ENCODE results near the gene DDX1. TPM values are rescaled to one million over a fixed set of nuclear protein-coding genes. Genes with fewer than 3 reads are reported as not detected.

The DDX1 gene
- total and polyA plus RNA-seq, 2 experiments from 2014 or later, result 99.9 to 102 TPM

DNA sequence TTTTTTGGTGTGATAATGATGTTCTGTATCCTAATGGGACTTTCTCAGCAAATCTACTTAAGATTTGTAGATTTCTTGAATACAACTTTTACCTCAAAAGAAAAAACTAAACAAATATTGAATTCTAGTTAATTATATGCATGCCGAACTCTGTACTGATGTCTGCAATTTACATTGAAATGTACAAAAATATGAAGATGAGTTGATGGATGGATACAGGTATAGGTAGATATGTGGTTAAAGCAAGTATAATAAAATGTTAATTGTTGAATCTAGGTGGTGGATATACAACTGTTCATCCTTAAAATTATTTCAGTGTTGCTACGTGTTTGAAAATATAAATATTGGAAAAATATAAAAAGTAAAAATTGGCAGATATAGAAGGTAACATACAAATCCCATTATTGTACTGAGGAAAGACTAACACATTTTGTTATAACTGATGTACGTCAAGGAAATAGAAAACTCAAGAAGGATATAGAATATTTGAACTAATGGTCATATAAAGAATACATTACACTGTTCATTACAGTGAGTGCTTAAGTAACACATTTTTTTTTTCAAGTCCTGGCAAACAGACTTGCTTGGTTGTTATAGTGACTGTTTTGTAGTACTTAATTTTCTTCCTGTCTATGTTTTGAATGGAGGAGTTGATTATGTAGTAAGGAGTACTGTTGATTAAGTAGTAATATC, 33.8 kb downstream of the DDX1 start:
- Mint-ChIP-seq H3K27ac (no peak overlapping the region), H3K9me3 (no peaks in the 10 kb centered on the region), H3K4me1 (no peaks in the 10 kb centered on the region), H3K36me3 (ENCODE audit: low read depth) (peaks cover 81% of the 10 kb centered on the region), H3K27me3 (ENCODE audit: insufficient read depth, low read depth, poor library complexity) (no peaks in the 10 kb centered on the region), H3K4me3 (no peak overlapping the region)
- no peak overlapping the region for H3K27ac ChIP-seq (ENCODE audit: low read depth)
- no peaks in the 10 kb centered on the region for H3K4me1 ChIP-seq (ENCODE audit: insufficient read depth)
- ATAC-seq, result no peak
- H3K36me3 ChIP-seq (ENCODE audit: insufficient read depth), result peaks cover 74% of the 10 kb centered on the region
- no peak overlapping the region for H3K4me2 ChIP-seq
- no peak for DNase-seq (ENCODE audit: low spot score)
- TF ChIP-seq POLR2AphosphoS5 (IDR thresholded peaks at IDR 0.05; ENCODE audit: low read depth), result no peak
- TF ChIP-seq EZH2phosphoT487 (IDR thresholded peaks at IDR 0.05; ENCODE audit: unreplicated experiment), result no peak
- TF ChIP-seq, protein P1, sequence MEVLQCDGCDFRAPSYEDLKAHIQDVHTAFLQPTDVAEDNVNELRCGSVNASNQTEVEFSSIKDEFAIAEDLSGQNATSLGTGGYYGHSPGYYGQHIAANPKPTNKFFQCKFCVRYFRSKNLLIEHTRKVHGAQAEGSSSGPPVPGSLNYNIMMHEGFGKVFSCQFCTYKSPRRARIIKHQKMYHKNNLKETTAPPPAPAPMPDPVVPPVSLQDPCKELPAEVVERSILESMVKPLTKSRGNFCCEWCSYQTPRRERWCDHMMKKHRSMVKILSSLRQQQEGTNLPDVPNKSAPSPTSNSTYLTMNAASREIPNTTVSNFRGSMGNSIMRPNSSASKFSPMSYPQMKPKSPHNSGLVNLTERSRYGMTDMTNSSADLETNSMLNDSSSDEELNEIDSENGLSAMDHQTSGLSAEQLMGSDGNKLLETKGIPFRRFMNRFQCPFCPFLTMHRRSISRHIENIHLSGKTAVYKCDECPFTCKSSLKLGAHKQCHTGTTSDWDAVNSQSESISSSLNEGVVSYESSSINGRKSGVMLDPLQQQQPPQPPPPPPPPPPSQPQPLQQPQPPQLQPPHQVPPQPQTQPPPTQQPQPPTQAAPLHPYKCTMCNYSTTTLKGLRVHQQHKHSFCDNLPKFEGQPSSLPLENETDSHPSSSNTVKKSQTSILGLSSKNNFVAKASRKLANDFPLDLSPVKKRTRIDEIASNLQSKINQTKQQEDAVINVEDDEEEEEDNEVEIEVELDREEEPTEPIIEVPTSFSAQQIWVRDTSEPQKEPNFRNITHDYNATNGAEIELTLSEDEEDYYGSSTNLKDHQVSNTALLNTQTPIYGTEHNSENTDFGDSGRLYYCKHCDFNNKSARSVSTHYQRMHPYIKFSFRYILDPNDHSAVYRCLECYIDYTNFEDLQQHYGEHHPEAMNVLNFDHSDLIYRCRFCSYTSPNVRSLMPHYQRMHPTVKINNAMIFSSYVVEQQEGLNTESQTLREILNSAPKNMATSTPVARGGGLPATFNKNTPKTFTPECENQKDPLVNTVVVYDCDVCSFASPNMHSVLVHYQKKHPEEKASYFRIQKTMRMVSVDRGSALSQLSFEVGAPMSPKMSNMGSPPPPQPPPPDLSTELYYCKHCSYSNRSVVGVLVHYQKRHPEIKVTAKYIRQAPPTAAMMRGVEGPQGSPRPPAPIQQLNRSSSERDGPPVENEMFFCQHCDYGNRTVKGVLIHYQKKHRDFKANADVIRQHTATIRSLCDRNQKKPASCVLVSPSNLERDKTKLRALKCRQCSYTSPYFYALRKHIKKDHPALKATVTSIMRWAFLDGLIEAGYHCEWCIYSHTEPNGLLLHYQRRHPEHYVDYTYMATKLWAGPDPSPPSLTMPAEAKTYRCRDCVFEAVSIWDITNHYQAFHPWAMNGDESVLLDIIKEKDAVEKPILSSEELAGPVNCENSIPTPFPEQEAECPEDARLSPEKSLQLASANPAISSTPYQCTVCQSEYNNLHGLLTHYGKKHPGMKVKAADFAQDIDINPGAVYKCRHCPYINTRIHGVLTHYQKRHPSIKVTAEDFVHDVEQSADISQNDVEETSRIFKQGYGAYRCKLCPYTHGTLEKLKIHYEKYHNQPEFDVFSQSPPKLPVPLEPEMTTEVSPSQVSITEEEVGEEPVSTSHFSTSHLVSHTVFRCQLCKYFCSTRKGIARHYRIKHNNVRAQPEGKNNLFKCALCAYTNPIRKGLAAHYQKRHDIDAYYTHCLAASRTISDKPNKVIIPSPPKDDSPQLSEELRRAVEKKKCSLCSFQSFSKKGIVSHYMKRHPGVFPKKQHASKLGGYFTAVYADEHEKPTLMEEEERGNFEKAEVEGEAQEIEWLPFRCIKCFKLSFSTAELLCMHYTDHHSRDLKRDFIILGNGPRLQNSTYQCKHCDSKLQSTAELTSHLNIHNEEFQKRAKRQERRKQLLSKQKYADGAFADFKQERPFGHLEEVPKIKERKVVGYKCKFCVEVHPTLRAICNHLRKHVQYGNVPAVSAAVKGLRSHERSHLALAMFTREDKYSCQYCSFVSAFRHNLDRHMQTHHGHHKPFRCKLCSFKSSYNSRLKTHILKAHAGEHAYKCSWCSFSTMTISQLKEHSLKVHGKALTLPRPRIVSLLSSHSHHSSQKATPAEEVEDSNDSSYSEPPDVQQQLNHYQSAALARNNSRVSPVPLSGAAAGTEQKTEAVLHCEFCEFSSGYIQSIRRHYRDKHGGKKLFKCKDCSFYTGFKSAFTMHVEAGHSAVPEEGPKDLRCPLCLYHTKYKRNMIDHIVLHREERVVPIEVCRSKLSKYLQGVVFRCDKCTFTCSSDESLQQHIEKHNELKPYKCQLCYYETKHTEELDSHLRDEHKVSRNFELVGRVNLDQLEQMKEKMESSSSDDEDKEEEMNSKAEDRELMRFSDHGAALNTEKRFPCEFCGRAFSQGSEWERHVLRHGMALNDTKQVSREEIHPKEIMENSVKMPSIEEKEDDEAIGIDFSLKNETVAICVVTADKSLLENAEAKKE (CRISPR knock-in tag; IDR thresholded peaks at IDR 0.05), result no peak
- TF ChIP-seq ZNF331 (CRISPR knock-in tag; IDR thresholded peaks at IDR 0.05; ENCODE audit: low read depth), result no peak
- TF ChIP-seq, protein P2, sequence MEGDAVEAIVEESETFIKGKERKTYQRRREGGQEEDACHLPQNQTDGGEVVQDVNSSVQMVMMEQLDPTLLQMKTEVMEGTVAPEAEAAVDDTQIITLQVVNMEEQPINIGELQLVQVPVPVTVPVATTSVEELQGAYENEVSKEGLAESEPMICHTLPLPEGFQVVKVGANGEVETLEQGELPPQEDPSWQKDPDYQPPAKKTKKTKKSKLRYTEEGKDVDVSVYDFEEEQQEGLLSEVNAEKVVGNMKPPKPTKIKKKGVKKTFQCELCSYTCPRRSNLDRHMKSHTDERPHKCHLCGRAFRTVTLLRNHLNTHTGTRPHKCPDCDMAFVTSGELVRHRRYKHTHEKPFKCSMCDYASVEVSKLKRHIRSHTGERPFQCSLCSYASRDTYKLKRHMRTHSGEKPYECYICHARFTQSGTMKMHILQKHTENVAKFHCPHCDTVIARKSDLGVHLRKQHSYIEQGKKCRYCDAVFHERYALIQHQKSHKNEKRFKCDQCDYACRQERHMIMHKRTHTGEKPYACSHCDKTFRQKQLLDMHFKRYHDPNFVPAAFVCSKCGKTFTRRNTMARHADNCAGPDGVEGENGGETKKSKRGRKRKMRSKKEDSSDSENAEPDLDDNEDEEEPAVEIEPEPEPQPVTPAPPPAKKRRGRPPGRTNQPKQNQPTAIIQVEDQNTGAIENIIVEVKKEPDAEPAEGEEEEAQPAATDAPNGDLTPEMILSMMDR (conservative IDR thresholded peaks at IDR 0.05; ENCODE audit: low read depth in 2 of 2), result no peak
- no peak for TF ChIP-seq ZNF114 (CRISPR knock-in tag; IDR thresholded peaks at IDR 0.05)
- no peak for TF ChIP-seq NANOG (IDR thresholded peaks at IDR 0.05; ENCODE audit: borderline replicate concordance)
- no peak for TF ChIP-seq STAT1 (IDR thresholded peaks at IDR 0.05; ENCODE audit: unreplicated experiment)
- no peak for TF ChIP-seq EZH2 (IDR thresholded peaks at IDR 0.05; ENCODE audit: low read depth, unreplicated experiment)
- TF ChIP-seq, protein P3, sequence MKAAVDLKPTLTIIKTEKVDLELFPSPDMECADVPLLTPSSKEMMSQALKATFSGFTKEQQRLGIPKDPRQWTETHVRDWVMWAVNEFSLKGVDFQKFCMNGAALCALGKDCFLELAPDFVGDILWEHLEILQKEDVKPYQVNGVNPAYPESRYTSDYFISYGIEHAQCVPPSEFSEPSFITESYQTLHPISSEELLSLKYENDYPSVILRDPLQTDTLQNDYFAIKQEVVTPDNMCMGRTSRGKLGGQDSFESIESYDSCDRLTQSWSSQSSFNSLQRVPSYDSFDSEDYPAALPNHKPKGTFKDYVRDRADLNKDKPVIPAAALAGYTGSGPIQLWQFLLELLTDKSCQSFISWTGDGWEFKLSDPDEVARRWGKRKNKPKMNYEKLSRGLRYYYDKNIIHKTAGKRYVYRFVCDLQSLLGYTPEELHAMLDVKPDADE (IDR thresholded peaks at IDR 0.05), result no peak
- TF ChIP-seq, protein P4, sequence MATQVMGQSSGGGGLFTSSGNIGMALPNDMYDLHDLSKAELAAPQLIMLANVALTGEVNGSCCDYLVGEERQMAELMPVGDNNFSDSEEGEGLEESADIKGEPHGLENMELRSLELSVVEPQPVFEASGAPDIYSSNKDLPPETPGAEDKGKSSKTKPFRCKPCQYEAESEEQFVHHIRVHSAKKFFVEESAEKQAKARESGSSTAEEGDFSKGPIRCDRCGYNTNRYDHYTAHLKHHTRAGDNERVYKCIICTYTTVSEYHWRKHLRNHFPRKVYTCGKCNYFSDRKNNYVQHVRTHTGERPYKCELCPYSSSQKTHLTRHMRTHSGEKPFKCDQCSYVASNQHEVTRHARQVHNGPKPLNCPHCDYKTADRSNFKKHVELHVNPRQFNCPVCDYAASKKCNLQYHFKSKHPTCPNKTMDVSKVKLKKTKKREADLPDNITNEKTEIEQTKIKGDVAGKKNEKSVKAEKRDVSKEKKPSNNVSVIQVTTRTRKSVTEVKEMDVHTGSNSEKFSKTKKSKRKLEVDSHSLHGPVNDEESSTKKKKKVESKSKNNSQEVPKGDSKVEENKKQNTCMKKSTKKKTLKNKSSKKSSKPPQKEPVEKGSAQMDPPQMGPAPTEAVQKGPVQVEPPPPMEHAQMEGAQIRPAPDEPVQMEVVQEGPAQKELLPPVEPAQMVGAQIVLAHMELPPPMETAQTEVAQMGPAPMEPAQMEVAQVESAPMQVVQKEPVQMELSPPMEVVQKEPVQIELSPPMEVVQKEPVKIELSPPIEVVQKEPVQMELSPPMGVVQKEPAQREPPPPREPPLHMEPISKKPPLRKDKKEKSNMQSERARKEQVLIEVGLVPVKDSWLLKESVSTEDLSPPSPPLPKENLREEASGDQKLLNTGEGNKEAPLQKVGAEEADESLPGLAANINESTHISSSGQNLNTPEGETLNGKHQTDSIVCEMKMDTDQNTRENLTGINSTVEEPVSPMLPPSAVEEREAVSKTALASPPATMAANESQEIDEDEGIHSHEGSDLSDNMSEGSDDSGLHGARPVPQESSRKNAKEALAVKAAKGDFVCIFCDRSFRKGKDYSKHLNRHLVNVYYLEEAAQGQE (IDR thresholded peaks at IDR 0.05; ENCODE audit: unreplicated experiment), result no peak
- no peak for TF ChIP-seq CREB1 (CRISPR knock-in tag; IDR thresholded peaks at IDR 0.05; ENCODE audit: low read depth)
- no peak for TF ChIP-seq JUNB (IDR thresholded peaks at IDR 0.05; ENCODE audit: unreplicated experiment)
- H4K20me1 ChIP-seq (replicated peaks; ENCODE audit: insufficient read depth), result no peaks in the 10 kb centered on the region
- no peak overlapping the region for H2AFZ ChIP-seq
- no peaks in the 10 kb centered on the region for H3F3A ChIP-seq (replicated peaks; ENCODE audit: low read depth)
- no peaks in the 10 kb centered on the region for H3K27me3 ChIP-seq (ENCODE audit: insufficient read depth)
- H3K4me3 ChIP-seq, result no peak overlapping the region
- H3K9me2 ChIP-seq (ENCODE audit: insufficient read depth), result no peaks in the 10 kb centered on the region
- no peaks in the 10 kb centered on the region for H3K79me2 ChIP-seq (replicated peaks; ENCODE audit: insufficient read depth)

Measured in GM23338 (cell line).